Erythroblast (primary cell): Measurements from ENCODE around the gene NFASC.

ENCODE experiments used
- DNase-seq, 2 experiments: peaks; one replicate each; lab custom pipeline; 2025; lab: John Stamatoyannopoulos, UW
- GATA1 ChIP-seq: IDR thresholded peaks from 2 replicates; pipeline ENCODE4 v1.6.1; 2011; ENCODE audit warnings: low read depth, mild to moderate bottlenecking, control low read depth, low read length, moderate library complexity
- POLR2A ChIP-seq: IDR thresholded peaks from 2 replicates; pipeline ENCODE4 v1.6.1; 2011; ENCODE audit warnings: mild to moderate bottlenecking, low read length

NFASC gene

DNA sequence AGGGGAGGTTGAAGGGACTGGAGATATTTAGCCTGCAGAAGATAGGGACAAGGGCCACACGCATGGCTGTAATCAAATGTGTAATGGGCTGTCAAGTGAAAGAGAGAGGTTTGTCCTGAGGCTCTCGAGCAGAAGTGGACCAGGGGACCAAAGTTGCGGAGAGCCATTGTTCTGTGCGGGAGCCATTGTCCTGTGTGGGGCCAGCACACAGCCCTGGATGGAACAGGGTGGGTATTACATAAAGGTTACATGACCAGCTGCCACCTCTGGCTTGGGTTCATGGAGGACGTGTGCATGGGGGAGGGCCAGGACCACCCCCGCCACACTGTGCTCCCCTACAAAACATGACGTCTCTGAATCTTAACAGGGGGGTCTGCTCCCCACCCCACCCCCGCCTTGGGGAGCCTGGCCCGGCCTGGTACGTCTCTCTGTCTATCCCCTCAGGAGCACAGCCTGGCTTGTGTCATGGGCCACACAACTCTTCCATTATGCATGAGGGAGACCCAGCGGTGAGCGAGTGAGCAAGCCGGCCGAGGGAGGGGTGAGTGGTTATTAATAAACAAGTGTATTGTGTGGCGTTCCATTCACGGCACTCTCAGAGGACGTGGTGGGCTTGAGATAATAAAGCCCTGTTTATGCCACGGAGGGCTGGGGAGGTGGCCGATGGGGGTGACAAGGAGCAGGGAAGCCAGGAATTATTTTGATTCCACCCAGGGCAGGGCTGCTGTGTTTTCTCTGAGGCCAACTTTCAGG, at the start of gene NFASC:
Gene NFASC (plus strand): TSS at position 703 of the 753 bp plus-strand sequence. CDS start 73,454 bp downstream, outside the sequence.
- no peak for DNase-seq
- TF ChIP-seq POLR2A: no peak
- no peak for TF ChIP-seq GATA1

GRCh38 chr1:204821476-204821875, 49.2 kb upstream of the NFASC start:
- DNase-seq: no peak
- TF ChIP-seq GATA1: no peak

DNA sequence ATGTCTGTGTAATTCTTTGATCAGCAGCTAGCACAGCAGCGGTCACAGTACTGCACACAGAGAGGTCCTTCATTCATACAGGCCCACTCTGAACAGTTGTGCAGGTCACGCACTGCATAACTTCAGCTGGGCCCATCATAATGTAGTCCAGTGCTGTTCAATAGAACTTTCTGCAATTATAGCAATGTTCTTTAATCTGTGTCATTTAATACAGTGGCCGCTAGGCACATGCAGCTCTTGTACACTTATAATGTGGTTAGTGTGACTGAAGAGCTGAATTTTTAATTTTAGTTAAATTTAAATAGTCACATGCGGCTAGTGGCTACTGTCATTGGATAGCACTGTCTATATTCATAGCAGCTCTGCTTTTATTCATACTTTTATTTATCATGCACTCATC, 48.7 kb upstream of the NFASC start:
- no peak for DNase-seq
- TF ChIP-seq GATA1 (no peak), POLR2A (no peak)

- DNase-seq: peak; percentile 43 to 57
- no peak for TF ChIP-seq POLR2A
- TF ChIP-seq GATA1: no peak
These were observed 43.7 kb upstream of the NFASC start for GRCh38 chr1:204826970-204827369.

DNA sequence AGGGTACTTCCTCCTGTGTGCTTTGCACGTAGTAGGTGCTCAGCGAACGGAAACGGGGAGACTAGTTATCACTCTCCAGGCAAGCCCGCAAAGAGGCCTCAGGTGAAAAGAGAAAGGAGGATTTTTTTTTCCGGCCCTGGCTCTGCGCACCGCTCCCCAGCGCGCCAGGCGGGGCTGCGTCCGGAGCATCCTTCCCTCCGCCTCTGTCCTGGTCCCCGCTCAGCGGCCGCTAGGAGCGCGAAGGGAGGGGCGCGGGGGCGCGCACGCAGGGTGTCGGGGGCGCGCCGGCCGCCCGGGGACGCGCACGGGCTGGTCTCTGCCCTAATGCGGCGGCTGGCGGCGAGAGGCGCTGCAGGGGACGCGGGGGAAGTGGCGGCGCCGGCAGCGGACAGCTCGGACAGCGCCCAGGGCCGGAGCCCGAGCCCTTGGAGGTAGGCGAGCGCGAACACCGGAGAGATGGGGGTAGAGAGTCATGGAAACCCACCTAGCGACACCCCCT, 42.3 kb upstream of the NFASC start:
- peak; percentile 30 to 33 for DNase-seq
- TF ChIP-seq POLR2A (no peak), GATA1 (no peak)

GRCh38 chr1:204829133-204829825, 41.4 kb upstream of the NFASC start:
- no peak for TF ChIP-seq GATA1
- no peak for TF ChIP-seq POLR2A
- no peak for DNase-seq

DNA sequence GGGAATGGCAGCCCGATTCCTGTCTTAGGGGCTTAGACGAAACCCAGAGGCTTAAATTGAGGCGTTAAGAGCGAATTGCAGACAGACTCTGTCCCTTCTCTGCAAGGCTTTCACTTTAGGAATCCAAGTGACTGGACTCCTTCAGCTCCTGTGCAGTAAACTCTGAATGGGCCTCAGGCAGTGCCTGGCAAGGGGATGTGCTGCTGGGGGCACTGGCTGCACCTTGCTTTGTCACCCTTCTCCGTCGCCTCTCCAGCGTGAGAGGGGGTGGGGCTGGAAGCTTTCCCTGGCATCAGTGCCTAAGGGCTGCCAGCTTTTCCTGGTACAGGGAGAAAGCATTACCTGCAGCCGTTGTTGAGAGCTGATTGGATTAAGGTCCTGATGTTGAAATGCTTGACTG, 39.9 kb upstream of the NFASC start:
- DNase-seq: no peak
- no peak for TF ChIP-seq POLR2A
- no peak for TF ChIP-seq GATA1

DNA sequence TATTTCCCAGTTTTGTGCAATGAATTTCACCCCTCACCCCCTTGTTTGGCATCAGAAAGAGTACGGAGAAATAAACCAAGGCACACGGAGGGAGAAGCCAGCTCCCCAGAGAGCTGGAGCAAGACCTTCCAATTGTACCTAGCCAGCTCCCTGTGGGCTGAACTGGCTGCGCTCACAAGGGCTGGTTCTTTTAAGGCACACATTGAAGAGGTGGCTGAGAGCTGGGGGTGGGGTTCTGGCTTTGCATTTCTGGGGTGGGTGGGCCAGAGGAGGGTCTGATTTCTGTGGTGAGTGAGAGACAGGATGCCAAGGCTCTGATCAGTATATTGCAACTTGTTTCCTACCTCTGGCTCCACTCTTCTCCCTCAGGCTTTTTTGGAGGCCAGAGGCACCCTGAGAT, 39.5 kb upstream of the NFASC start:
- DNase-seq: no peak
- no peak for TF ChIP-seq GATA1
- TF ChIP-seq POLR2A: no peak

- TF ChIP-seq GATA1: no peak
- no peak for TF ChIP-seq POLR2A
- DNase-seq: no peak
These were observed 36.3 kb upstream of the NFASC start for GRCh38 chr1:204834336-204834735.

DNA sequence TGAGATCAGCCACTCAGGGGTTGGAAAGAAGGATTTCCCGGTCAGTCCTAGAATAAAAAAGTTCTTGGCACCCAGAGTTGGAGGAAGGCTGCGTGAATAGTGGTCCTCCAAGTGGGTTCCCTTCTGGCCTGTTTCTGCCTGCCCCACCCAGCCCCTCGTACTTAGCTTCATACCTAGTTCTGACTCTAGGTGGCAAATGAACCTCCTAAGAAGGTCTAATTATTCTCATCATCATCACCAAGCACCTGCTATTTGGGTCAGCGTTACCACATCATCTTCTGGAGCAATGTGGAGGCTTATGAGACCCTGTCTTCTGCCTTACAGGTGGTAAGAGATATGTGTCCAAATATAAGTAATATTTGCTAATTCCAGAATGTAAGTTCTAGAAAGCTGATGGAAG, 35.9 kb upstream of the NFASC start:
- TF ChIP-seq POLR2A: no peak
- TF ChIP-seq GATA1: no peak

GRCh38 chr1:204835737-204836136, 34.9 kb upstream of the NFASC start:
- DNase-seq: no peak
- no peak for TF ChIP-seq POLR2A
- no peak for TF ChIP-seq GATA1

More for the DNA sequence above, 35.9 kb upstream of the NFASC start:
- DNase-seq: no peak

GRCh38 chr1:204836856-204837255, 33.8 kb upstream of the NFASC start:
- no peak for TF ChIP-seq GATA1
- no peak for TF ChIP-seq POLR2A
- no peak for DNase-seq

DNA sequence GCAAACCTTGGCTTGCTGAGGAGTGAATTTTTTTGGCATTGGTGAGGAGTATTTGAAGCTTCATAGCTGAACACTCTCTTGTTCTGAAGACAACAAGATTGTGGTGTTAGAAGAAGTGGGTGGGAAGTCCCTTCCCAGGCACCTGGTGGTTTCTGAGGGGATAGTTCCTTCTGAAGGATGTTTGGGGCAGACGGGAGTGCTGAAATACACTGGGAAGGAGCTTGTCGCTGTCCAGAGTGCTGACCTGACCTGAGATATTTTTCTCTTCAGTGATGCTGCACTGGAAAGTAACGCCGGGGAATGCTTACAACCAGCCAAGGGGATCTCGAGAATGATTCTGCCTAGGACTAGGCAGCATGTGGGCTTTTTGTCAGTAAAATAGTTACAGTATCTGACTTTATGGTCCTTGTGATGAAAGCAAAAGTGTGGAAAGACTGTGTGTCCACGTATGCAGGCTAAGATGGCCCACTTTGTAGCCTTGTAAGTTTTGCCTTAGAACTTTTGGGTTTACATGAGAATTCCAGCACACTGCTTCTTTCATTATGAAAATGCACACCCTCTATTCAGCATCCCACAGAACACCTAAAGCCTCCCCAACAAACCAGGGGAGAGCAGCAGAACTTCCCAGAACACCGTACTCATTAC, 33.1 kb upstream of the NFASC start:
- TF ChIP-seq POLR2A: no peak
- TF ChIP-seq GATA1: no peak
- DNase-seq: peak; percentile 19 to 43

GRCh38 chr1:204841316-204841715, 29.3 kb upstream of the NFASC start:
- DNase-seq: no peak
- TF ChIP-seq POLR2A (no peak), GATA1 (no peak)
